NCI-H82 treated with DMSO at 0.1 percent for 48 hours (cell line): Measurements from ENCODE around the gene HDAC1.
"Not testable (repeated sequence)": the region's sequence is repeated elsewhere in the genome, so short reads cannot be mapped to it uniquely, and the experiment has no call there.

Experiments
- DNase-seq: peaks from one replicate; lab custom pipeline; 2025; ENCODE audit not compliant: unreplicated experiment; lab: John Stamatoyannopoulos, UW

The HDAC1 gene

GRCh38 chr1:32291708-32292538 lies at the start of gene HDAC1:
HDAC1 (plus strand) TSS chr1:32292083; CDS start chr1:32292170, 87 bp downstream.
- DNase-seq = peak; percentile 93

- no peak for DNase-seq
These were observed 49.5 kb upstream of the HDAC1 start for GRCh38 chr1:32242341-32242851.

DNA sequence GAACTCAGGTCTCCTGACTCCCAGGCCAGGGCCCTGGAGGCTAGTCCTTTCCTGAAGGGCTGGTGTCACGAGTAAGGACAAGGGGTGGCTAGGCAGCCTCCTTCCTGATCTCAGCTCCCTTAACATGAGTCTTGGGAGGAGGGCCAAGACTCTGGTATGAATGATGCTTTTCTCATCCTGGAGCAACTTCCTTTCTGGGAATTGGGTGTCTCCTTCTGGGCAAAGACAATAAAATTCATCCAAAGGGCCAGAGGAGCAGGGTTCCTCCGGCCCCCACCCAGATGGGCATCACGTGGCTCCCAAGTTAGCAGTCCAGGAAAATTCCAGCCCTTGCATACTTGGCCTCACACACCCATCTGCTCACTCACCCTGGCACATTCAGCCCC lies 45.0 kb upstream of the HDAC1 start, which contains the start of gene FAM167B:
FAM167B (plus strand) TSS at position 335 of the 386 bp plus-strand sequence. CDS start 200 bp downstream, outside the sequence.
- no peak for DNase-seq

- DNase-seq = no peak
These were observed 44.4 kb upstream of the HDAC1 start for GRCh38 chr1:32247452-32247851.

GRCh38 chr1:32247983-32248889 lies 43.6 kb upstream of the HDAC1 start:
- peak; percentile 43 for DNase-seq

GRCh38 chr1:32249831-32250525 lies 41.9 kb upstream of the HDAC1 start:
- DNase-seq = no peak

GRCh38 chr1:32250893-32251716 lies 40.8 kb upstream of the HDAC1 start, which contains the start of gene LCK:
LCK (plus strand) TSS chr1:32251265; CDS start chr1:32274330, 23,065 bp downstream.
- DNase-seq = no peak

DNA sequence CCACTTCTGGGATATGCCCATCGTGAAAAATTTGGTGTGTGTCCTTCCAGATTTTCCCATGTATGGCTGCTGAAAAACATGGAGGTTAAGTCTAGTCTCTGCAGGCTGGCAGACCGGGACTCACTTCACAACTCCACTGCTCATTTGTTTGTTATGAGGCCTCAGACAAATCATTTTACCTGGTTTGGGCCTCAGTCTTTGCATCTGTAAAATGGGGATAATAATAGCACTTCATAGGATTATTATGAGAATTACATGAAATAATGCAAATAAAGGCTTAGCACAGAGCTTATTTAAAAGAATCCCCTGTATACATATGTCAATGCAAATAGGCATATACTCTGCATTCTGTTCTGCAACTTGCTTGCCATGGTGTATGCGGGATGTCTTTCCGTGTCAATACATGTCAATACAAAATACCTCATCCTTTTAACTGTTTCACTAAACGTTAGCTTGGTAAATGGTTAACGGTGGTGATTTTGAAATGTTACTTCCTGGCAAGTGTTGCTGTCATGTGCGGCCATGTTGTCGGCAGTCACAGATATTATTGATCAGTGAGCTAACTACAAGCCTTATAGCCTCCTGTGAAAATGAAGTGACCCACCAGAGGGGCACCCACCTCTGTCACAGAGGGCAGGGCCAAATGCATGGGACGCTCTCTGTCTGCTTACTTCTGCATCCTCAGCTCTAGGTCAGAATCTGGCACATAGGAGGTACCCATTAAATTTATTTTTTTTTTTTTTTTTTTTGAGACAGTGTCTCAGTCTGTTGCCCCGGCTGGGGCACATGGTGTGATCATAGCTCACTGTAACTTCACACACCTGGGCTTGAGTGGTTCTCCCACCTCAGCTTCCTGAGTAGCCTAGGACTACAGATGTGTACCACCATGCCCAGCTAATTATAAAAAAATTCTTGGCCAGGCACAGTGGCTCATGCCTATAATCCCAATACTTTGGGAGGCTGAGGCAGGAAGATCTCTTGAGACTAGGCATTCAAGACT lies 36.5 kb upstream of the HDAC1 start:
- DNase-seq = no peak

DNA sequence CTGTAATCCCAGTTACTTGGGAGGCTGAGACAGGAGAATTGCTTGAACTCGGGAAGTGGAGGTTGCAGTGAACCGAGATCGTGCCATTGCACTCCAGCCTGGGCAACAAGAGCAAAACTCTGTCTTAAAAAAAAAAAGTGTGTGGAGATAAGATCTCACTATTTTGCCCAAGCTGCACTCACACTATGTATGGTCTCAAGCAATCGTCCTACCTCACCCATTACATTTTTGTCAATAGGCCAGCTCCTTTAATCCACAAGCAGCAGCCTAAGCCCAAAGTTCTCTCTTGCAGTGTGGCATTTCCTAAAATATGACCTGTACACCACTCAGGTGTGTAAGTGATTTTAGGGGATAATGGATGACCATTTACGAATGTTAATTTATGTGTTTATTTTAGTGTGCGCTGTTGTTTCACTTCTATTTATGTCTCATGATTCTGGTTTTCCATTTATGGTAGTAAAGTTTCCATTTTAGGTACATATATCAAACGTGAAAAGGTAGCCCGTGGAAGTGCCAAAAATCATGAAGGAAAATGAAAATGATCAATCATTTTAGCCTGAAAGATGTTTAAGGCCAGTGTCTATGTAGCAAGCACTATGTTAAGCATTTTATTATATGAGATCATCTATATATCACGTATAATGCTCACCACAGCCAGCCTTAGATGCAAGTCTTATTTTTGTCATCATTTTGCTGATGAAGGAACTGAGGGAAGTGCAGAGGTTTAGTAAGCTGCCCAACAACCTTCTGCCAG lies 35.2 kb upstream of the HDAC1 start:
- DNase-seq = no peak

DNA sequence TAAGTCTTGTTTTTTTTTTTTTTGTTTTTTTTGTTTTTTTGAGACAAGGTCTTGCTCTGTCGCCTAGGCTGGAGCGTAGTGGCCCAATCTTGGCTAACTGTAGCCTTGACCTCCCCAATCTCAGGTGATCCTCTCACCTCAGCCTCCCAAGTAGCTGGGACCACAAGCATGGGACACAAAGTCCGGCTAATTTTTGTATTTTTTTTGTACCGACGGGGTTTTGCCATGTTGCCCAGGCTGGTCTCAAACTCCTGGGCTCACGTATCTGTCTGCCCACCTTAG lies 34.7 kb upstream of the HDAC1 start:
- no peak for DNase-seq

DNA sequence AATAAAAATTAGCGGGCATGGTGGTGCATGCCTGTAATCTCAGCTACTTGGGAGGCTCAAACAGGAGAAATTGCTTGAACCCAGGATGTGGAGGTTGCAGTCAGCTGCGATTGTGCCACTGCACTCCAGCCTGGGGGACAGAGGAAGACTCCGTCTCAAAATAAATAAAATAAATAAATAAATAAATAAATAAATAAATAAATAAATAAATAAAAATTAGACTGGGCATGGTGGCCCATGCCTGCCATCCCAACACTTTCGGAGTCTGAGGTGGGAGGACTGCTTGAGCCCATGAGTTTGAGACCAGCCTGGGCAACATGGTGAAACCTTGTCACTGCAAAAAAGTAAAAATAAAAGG lies 28.7 kb upstream of the HDAC1 start:
- DNase-seq = not testable (repeated sequence)

DNA sequence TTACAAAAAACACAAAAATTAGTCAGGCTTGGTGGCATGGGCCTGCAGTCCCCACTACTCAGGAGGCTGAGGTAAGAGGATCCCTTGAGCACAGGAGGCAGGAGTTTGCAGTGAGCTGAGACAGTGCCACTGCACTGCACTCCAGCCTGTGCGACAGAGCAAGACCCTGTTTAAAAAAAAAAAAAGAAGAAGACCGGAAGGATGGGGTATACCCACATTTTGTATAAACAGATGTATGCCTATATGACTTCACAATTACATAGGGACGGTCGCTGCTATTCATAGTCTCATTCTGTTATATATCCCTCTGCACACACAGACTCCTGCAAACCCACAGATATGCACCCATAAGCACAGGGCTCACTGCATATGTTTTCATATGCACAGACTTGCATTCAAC lies 28.1 kb upstream of the HDAC1 start:
- DNase-seq = no peak

- no peak for DNase-seq
These were observed 26.0 kb upstream of the HDAC1 start for GRCh38 chr1:32265846-32266245.

GRCh38 chr1:32266921-32267591 lies 24.8 kb upstream of the HDAC1 start:
- no peak for DNase-seq

- DNase-seq = no peak
These were observed 22.1 kb upstream of the HDAC1 start for GRCh38 chr1:32269744-32270143.

- no peak for DNase-seq
These were observed 19.1 kb upstream of the HDAC1 start for GRCh38 chr1:32272557-32273390.
